Fibroblast of lung (primary cell): Measurements from ENCODE around the gene RPS6KA6. TPM values are rescaled to one million over a fixed set of nuclear protein-coding genes. Genes with fewer than 3 reads are reported as not detected.

Source experiments
- DNase-seq, 2 donors: peaks; one replicate each; pipeline versions ENCODE4 v3.0.0 to v3.0.0-alpha.2; 2010; ENCODE audit warnings: low read depth in 2 of 2
- H2AFZ ChIP-seq: 2 replicates; pipeline ENCODE4 v1.5.1; 2012; ENCODE audit warnings: low read length, control low read depth, inconsistent platforms
- H3K27ac ChIP-seq: 2 replicates; pipeline ENCODE4 v1.5.1; 2011; ENCODE audit warnings: low read length, control low read depth; ENCODE audit not compliant: insufficient read depth
- H3K27me3 ChIP-seq: 2 replicates; pipeline ENCODE4 v1.5.1; 2011; ENCODE audit warnings: mild to moderate bottlenecking, low read length; ENCODE audit not compliant: control insufficient read depth, insufficient read depth
- H3K36me3 ChIP-seq: 2 replicates; pipeline ENCODE4 v1.5.1; 2011; ENCODE audit warnings: low read length; ENCODE audit not compliant: control insufficient read depth, insufficient read depth
- H3K4me1 ChIP-seq: 2 replicates; pipeline ENCODE4 v1.5.1; 2011; ENCODE audit warnings: low read length; ENCODE audit not compliant: control insufficient read depth, insufficient read depth; ENCODE audit errors: extremely low read depth
- H3K4me2 ChIP-seq: 2 replicates; pipeline ENCODE4 v1.5.1; 2011; ENCODE audit warnings: low read length, control low read depth; ENCODE audit not compliant: insufficient read depth; ENCODE audit errors: extremely low read depth
- H3K4me3 ChIP-seq, 4 experiments: fragments of 200-600 bp in 1 of 4; sonication (generic) in 1 of 4; replicated peaks in 1 of 4; 2 replicates each; pipeline ENCODE4 v1.5.1; 2011 to 2016; ENCODE audit warnings: low read length in 4 of 4, low read depth in 3 of 4, mild to moderate bottlenecking in 3 of 4, control low read depth in 2 of 4, inconsistent platforms in 1 of 4, mixed read lengths in 1 of 4; ENCODE audit not compliant: insufficient read depth in 1 of 4; ENCODE audit errors: control extremely low read depth in 1 of 4
- H3K79me2 ChIP-seq: 2 replicates; pipeline ENCODE4 v1.5.1; 2012; ENCODE audit warnings: mild to moderate bottlenecking, low read length, inconsistent platforms; ENCODE audit not compliant: control insufficient read depth, insufficient read depth
- H3K9ac ChIP-seq: 2 replicates; pipeline ENCODE4 v1.5.1; 2011; ENCODE audit warnings: mild to moderate bottlenecking, low read length, control low read depth; ENCODE audit not compliant: insufficient read depth
- H3K9me3 ChIP-seq: 2 replicates; pipeline ENCODE4 v1.5.1; 2012; ENCODE audit warnings: low read depth, low read length; ENCODE audit not compliant: control insufficient read depth, insufficient read depth
- H4K20me1 ChIP-seq: 2 replicates; pipeline ENCODE4 v1.5.1; 2011; ENCODE audit warnings: low read length; ENCODE audit not compliant: control insufficient read depth, insufficient read depth; ENCODE audit errors: extremely low read depth
- EZH2 ChIP-seq: IDR thresholded peaks from 2 replicates; pipeline ENCODE4 v1.5.1; 2012; ENCODE audit warnings: low read length, control low read depth, mild to moderate bottlenecking; ENCODE audit errors: missing control alignments
- polyA plus RNA-seq, 2 donors: library from polyadenylated mRNA; depleted of rRNA in 1 of 2; stranded (reverse) in 1 of 2; unstranded in 1 of 2; fragments of >200 nt; gene quantifications; 2 replicates each; pipeline ENCODE4 v1.2.1, GENCODE V29; 2011 to 2012; ENCODE audit warnings: missing spikeins in 1 of 2
- total RNA-seq: library from RNA; depleted of rRNA; stranded (reverse); fragments of >200 nt; gene quantifications from 2 replicates; pipeline ENCODE4 v1.2.1, GENCODE V29; 2014
- TF ChIP-seq, protein P1 (sequence below), 2 donors: IDR thresholded peaks in 1 of 2; conservative IDR thresholded peaks in 1 of 2; 1 replicate in 1 of 2; 2 replicates in 1 of 2; pipeline ENCODE4 v1.5.1; 2011 to 2012; ENCODE audit warnings: low read length in 2 of 2, control low read depth in 1 of 2, inconsistent platforms in 1 of 2, low read depth in 1 of 2, mild to moderate bottlenecking in 1 of 2

Gene RPS6KA6
- total and polyA plus RNA-seq, 2 donors (not counting 1 experiment from before 2014, with no cell fraction given), result 4.2 to 4.5 TPM

DNA sequence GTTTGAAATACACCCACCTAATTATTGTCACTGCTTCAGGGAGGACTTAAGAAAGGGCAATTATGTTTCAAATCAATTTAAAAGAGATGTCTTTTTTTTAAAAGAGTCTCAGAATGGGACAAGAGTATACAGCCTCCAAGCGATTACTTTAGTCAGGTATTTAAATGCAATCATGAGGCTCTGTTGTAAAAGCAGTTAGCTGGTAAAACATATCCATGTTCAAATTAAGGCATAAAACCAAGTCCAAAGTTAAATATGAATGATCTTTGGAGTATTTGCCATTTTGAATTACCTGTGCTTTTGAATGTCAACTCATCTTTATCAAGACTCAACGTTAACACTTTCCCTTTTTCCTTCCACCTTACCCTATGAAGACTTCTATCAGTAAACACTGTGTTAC lies 13.7 kb downstream of the RPS6KA6 start:
- no peaks in the 10 kb centered on the region for H3K36me3 ChIP-seq
- no peak for TF ChIP-seq EZH2
- TF ChIP-seq, protein P1, sequence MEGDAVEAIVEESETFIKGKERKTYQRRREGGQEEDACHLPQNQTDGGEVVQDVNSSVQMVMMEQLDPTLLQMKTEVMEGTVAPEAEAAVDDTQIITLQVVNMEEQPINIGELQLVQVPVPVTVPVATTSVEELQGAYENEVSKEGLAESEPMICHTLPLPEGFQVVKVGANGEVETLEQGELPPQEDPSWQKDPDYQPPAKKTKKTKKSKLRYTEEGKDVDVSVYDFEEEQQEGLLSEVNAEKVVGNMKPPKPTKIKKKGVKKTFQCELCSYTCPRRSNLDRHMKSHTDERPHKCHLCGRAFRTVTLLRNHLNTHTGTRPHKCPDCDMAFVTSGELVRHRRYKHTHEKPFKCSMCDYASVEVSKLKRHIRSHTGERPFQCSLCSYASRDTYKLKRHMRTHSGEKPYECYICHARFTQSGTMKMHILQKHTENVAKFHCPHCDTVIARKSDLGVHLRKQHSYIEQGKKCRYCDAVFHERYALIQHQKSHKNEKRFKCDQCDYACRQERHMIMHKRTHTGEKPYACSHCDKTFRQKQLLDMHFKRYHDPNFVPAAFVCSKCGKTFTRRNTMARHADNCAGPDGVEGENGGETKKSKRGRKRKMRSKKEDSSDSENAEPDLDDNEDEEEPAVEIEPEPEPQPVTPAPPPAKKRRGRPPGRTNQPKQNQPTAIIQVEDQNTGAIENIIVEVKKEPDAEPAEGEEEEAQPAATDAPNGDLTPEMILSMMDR (conservative IDR thresholded peaks at IDR 0.05 in 1 of 2, IDR thresholded peaks at IDR 0.05 in 1 of 2; ENCODE audit: low read depth in 1 of 2, low read length in 2 of 2), result no peak
- no peak overlapping the region for H3K27ac ChIP-seq
- no peak overlapping the region for H2AFZ ChIP-seq
- H3K9ac ChIP-seq, result no peak overlapping the region
- DNase-seq, result no peak
- H3K27me3 ChIP-seq, result no peaks in the 10 kb centered on the region
- no peaks in the 10 kb centered on the region for H3K4me1 ChIP-seq
- no peaks in the 10 kb centered on the region for H3K9me3 ChIP-seq
- no peak overlapping the region for H3K4me2 ChIP-seq
- H4K20me1 ChIP-seq, result no peaks in the 10 kb centered on the region
- H3K79me2 ChIP-seq, result no peaks in the 10 kb centered on the region
- H3K4me3 ChIP-seq, result no peak overlapping the region

DNA sequence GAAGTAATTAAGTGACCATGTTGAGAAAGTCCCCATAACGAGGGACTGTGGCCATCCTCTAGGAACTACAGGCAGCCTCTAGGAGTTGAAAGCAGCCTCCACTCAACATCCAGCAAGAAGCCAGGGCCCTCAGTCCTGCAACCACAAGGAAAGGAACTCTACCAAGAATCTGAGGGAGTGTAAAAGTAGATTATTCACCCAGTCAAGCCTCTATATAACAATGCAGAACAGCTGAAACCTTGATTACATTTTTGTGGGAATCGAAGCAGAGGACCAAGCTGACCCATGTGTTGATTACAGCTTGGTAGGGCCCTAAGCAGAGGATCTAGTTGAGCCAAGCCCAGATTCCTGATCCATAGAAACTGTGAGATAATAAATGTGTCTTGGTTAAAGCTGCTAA lies 17.1 kb downstream of the RPS6KA6 start:
- DNase-seq, result peak in 1 of 2 donors; percentile 68
- Histone ChIP-seq H3K4me1 (no peaks in the 10 kb centered on the region), H3K79me2 (no peaks in the 10 kb centered on the region), H4K20me1 (no peaks in the 10 kb centered on the region), H3K4me3 (no peak overlapping the region), H3K4me2 (no peak overlapping the region), H3K9me3 (no peaks in the 10 kb centered on the region), H3K36me3 (no peaks in the 10 kb centered on the region), H3K27ac (no peak overlapping the region), H3K9ac (no peak overlapping the region), H3K27me3 (no peaks in the 10 kb centered on the region), H2AFZ (no peak overlapping the region)
- TF ChIP-seq, protein P1 (conservative IDR thresholded peaks at IDR 0.05 in 1 of 2, IDR thresholded peaks at IDR 0.05 in 1 of 2; ENCODE audit: low read depth in 1 of 2, low read length in 2 of 2), result no peak
- no peak for TF ChIP-seq EZH2

DNA sequence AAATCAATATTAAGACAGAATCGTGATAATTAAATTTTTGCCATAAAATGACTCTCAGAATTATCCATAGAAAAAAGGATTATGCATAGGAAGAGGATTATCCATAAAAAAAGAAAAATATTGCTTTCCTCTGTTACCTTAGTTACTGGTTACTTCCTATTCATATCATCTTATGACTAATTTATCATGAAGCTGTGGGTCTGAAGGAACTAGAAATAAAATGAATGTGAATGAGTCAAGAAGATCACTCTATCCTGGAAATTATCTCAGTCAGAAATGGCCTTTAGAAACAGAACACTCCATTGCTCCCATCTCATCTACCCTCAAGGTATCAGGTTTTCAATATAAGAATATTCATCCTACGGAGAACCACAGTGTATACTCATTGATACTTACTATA lies 19.4 kb downstream of the RPS6KA6 start:
- peak in 1 of 2 donors; percentile 40 for DNase-seq
- H3K9me3 ChIP-seq, result no peaks in the 10 kb centered on the region
- no peaks in the 10 kb centered on the region for H3K36me3 ChIP-seq
- no peaks in the 10 kb centered on the region for H3K79me2 ChIP-seq
- no peak overlapping the region for H3K9ac ChIP-seq
- H3K4me1 ChIP-seq, result peaks cover 2% of the 10 kb centered on the region
- H2AFZ ChIP-seq, result no peak overlapping the region
- no peak overlapping the region for H3K4me3 ChIP-seq
- no peaks in the 10 kb centered on the region for H4K20me1 ChIP-seq
- no peaks in the 10 kb centered on the region for H3K27me3 ChIP-seq
- peak overlapping the region; percentile 16 for H3K27ac ChIP-seq
- TF ChIP-seq, protein P1 (conservative IDR thresholded peaks at IDR 0.05 in 1 of 2, IDR thresholded peaks at IDR 0.05 in 1 of 2; ENCODE audit: low read depth in 1 of 2, low read length in 2 of 2), result no peak
- TF ChIP-seq EZH2, result no peak
- H3K4me2 ChIP-seq, result no peak overlapping the region
